K562 (cell line): ENCODE results near the gene DNMBP. TPM values are rescaled to one million over a fixed set of nuclear protein-coding genes. Genes with fewer than 3 reads are reported as not detected.
A peak's percentile ranks its signal among the peaks of the same experiment; 100 is the strongest.

Experiments used
- ATAC-seq: fragments of 200-7000 bp; cut with Tn5 transposase; 3 replicates; pipeline ENCODE4 v1.9.1; 2020; ENCODE audit warnings: moderate library complexity
- BruUV-seq: library from RNA; stranded (reverse); fragments of 400-500 nt; replicated peaks from 2 replicates; lab custom pipeline; 2021; lab: Mats Ljungman, UMichigan
- CTCF ChIA-PET: fragments of 300-600 bp; formaldehyde crosslinking; extraction: SDS; loops from one replicate; lab custom pipeline; 2021; ENCODE audit warnings: low intra/inter-chr PET ratio; lab: Yijun Ruan, JAX
- POLR2A ChIA-PET: fragments of 300-600, 350-650 bp; sonication (Branson Sonifier 250); formaldehyde crosslinking; extraction: SDS; loops from one replicate; lab custom pipeline; 2021; ENCODE audit warnings: antibody characterized with exemption, inconsistent platforms; lab: Yijun Ruan, JAX
- DNase-seq, 4 experiments: peaks; one replicate each; pipeline versions ENCODE4 v3.0.0 to v3.0.0-alpha.2; 2011 to 2018; ENCODE audit warnings: low spot score in 3 of 4, mixed read lengths in 3 of 4; ENCODE audit errors: extremely low read depth in 1 of 4
- FAIRE-seq: peaks from 2 replicates; lab custom pipeline; 2011; peaks lifted over from hg19 to GRCh38; lab: Jason Lieb, UNC
- H2AFZ ChIP-seq: 2 replicates; pipeline ENCODE4 v1.6.0; 2011; ENCODE audit warnings: low read depth, low read length, control low read depth, inconsistent platforms
- H3K27ac ChIP-seq: fragments of 200-600 bp; 3 replicates; pipeline ENCODE4 v1.8.0; 2011; ENCODE audit warnings: low read depth, mild to moderate bottlenecking, control low read depth, inconsistent platforms, low read length, moderate library complexity, mixed read lengths; ENCODE audit errors: extremely low read depth
- H3K27me3 ChIP-seq, 2 experiments: fragments of 300-600 bp in 1 of 2; 2 replicates in 1 of 2; 3 replicates in 1 of 2; pipeline versions ENCODE4 v1.6.0 to v1.8.0; 2011; ENCODE audit warnings: inconsistent platforms in 2 of 2, low read length in 2 of 2, mild to moderate bottlenecking in 1 of 2, mixed read lengths in 1 of 2, moderate library complexity in 1 of 2; ENCODE audit not compliant: control insufficient read depth in 2 of 2, insufficient read depth in 2 of 2
- H3K36me3 ChIP-seq: fragments of 300-600 bp; 3 replicates; pipeline ENCODE4 v1.8.0; 2011; ENCODE audit warnings: mild to moderate bottlenecking, low read length, inconsistent platforms; ENCODE audit not compliant: control insufficient read depth, insufficient read depth
- H3K4me1 ChIP-seq, 2 experiments: fragments of 200-600 bp in 1 of 2; replicated peaks in 1 of 2; 2 replicates in 1 of 2; 3 replicates in 1 of 2; pipeline versions ENCODE4 v1.5.1 to v1.8.0; 2011; ENCODE audit warnings: inconsistent platforms in 2 of 2, low read length in 2 of 2, mild to moderate bottlenecking in 1 of 2, mixed read lengths in 1 of 2, moderate library complexity in 1 of 2; ENCODE audit not compliant: control insufficient read depth in 2 of 2, insufficient read depth in 2 of 2
- H3K4me2 ChIP-seq: 2 replicates; pipeline ENCODE4 v1.6.1; 2011; ENCODE audit warnings: low read length, control low read depth, inconsistent platforms, mixed read lengths; ENCODE audit not compliant: insufficient read depth
- H3K4me3 ChIP-seq: fragments of 200-600 bp; sonication (generic), shearing (Covaris generic); 2 replicates; pipeline ENCODE4 v1.5.1; 2016; ENCODE audit warnings: control low read depth, inconsistent platforms
- H3K79me2 ChIP-seq: fragments of 200-600 bp; 3 replicates; pipeline ENCODE4 v1.8.0; 2011; ENCODE audit warnings: low read length, inconsistent platforms; ENCODE audit not compliant: control insufficient read depth, insufficient read depth
- H3K9ac ChIP-seq, 2 experiments: 2 replicates each; pipeline versions ENCODE4 v1.6.0 to v1.6.1; 2011; ENCODE audit warnings: low read depth in 2 of 2, low read length in 2 of 2, control low read depth in 1 of 2, inconsistent platforms in 1 of 2, mild to moderate bottlenecking in 1 of 2, mixed read lengths in 1 of 2; ENCODE audit not compliant: insufficient read depth in 1 of 2
- H3K9me1 ChIP-seq: one replicate; pipeline ENCODE4 v1.6.0; 2011; ENCODE audit warnings: inconsistent platforms, mild to moderate bottlenecking, low read length, moderate library complexity; ENCODE audit not compliant: control insufficient read depth, insufficient read depth
- H3K9me3 ChIP-seq: replicated peaks from 2 replicates; pipeline ENCODE4 v1.5.1; 2011; ENCODE audit warnings: low read depth, low read length, inconsistent platforms; ENCODE audit not compliant: control insufficient read depth, insufficient read depth
- H4K20me1 ChIP-seq: replicated peaks from 2 replicates; pipeline ENCODE4 v1.6.1; 2011; ENCODE audit warnings: low read length, inconsistent platforms, mixed read lengths; ENCODE audit not compliant: control insufficient read depth, insufficient read depth
- ASH1L ChIP-seq: fragments of 450-650 bp; IDR thresholded peaks from 2 replicates; pipeline ENCODE4 v1.6.1; 2018; ENCODE audit warnings: borderline replicate concordance, mild to moderate bottlenecking, low read depth; ENCODE audit not compliant: partially characterized antibody
- ATF2 ChIP-seq: sonication (generic); formaldehyde crosslinking; IDR thresholded peaks from 2 replicates; pipeline ENCODE4 v1.8.1; 2022; ENCODE audit warnings: missing genetic modification reagents
- ATF7 ChIP-seq: fragments of 450-650 bp; IDR thresholded peaks from 2 replicates; pipeline ENCODE4 v1.7.1; 2014; ENCODE audit warnings: mild to moderate bottlenecking, moderate library complexity
- CXXC5 ChIP-seq: fragments of 250-450 bp; sonication (Bioruptor Pico); IDR thresholded peaks from 2 replicates; pipeline ENCODE4 v1.8.0; 2022; ENCODE audit warnings: inconsistent platforms, mild to moderate bottlenecking, moderate library complexity
- E2F4 ChIP-seq: sonication (generic); formaldehyde crosslinking; IDR thresholded peaks from 2 replicates; pipeline ENCODE4 v1.8.0; 2022; ENCODE audit warnings: mild to moderate bottlenecking, low read depth, missing genetic modification reagents
- E2F6 ChIP-seq, 2 experiments: IDR thresholded peaks; 2 replicates each; pipeline ENCODE4 v1.6.1; 2011; ENCODE audit warnings: borderline replicate concordance in 1 of 2, control low read depth in 1 of 2, low read depth in 1 of 2, low read length in 1 of 2, mild to moderate bottlenecking in 1 of 2, mixed read lengths in 1 of 2, moderate library complexity in 1 of 2; ENCODE audit not compliant: insufficient read depth in 1 of 2, insufficient read length in 1 of 2, poor library complexity in 1 of 2, severe bottlenecking in 1 of 2; ENCODE audit errors: extremely low read depth in 1 of 2
- GTF2B ChIP-seq: IDR thresholded peaks from 2 replicates; pipeline ENCODE4 v1.6.1; 2011; ENCODE audit not compliant: insufficient read length; ENCODE audit errors: extremely low read depth
- SP2 ChIP-seq: IDR thresholded peaks from 2 replicates; pipeline ENCODE4 v1.6.1; 2011; ENCODE audit warnings: mild to moderate bottlenecking, low read depth, low read length, moderate library complexity; ENCODE audit not compliant: poor library complexity, severe bottlenecking; ENCODE audit errors: extremely low read depth
- THAP12 ChIP-seq: fragments of 250-450 bp; sonication (Bioruptor Pico); IDR thresholded peaks from 2 replicates; pipeline ENCODE4 v1.9.0; 2021; ENCODE audit warnings: mild to moderate bottlenecking, inconsistent platforms
- THAP7 ChIP-seq: fragments of 250-450 bp; sonication (Bioruptor Pico); IDR thresholded peaks from 2 replicates; pipeline ENCODE4 v1.5.0; 2021
- ZC3H4 ChIP-seq: sonication (generic); formaldehyde crosslinking; IDR thresholded peaks from 2 replicates; pipeline ENCODE4 v1.9.0; 2021; ENCODE audit warnings: missing genetic modification reagents, borderline replicate concordance
- WGBS: fragments of 100-300 bp; shearing (Covaris generic); methylation state at CpG from one replicate; pipeline ENCODE4 v1.1.6; 2016; ENCODE audit warnings: low coverage, mixed read lengths; ENCODE audit not compliant: insufficient coverage; ENCODE audit errors: missing lambda C conversion rate; 5-methylcytosine and 5-hydroxymethylcytosine counted together
- in situ Hi-C: fragments of 300-500 bp; cut with MboI; formaldehyde crosslinking; loops from 4 replicates; pipeline ENCODE4 v1.15.0; 2018; ENCODE audit warnings: inconsistent platforms, mixed read lengths
- intact Hi-C: fragments of 100-400 bp; cut with micrococcal nuclease; formaldehyde crosslinking; loops from 2 replicates; pipeline ENCODE4 v1.14.2; 2022
- polyA plus RNA-seq, 8 experiments: library from polyadenylated mRNA; depleted of rRNA in 4 of 8; stranded (reverse) in 5 of 8; unstranded in 3 of 8; fragments of >200 nt; fragmentation: Nextera tagmentation in 2 of 8; fragmentation: Illumina TruSeq in 1 of 8; extraction: Ambion mirVana in 2 of 8; extraction: Trizol in 1 of 8; gene quantifications; 2 replicates each; pipeline versions ENCODE4 v1.2.1 to v1.2.3, GENCODE V29; 2011 to 2014; ENCODE audit warnings: inconsistent platforms in 1 of 8, missing spikeins in 1 of 8
- total RNA-seq, 7 experiments: library from RNA; depleted of rRNA in 6 of 7; stranded (reverse); fragments of >200 nt in 6 of 7; fragmentation: Illumina TruSeq in 2 of 7; extraction: Trizol in 2 of 7; gene quantifications; 2 replicates each; pipeline versions ENCODE4 v1.2.1 to v1.2.3, GENCODE V29; 2011 to 2021; ENCODE audit warnings: low replicate concordance in 1 of 7

The DNMBP gene
- total and polyA plus RNA-seq, 9 of the 15 experiments (the other 6 are each of a cell fraction or from before 2014, with no cell fraction given): 0.83 to 3.7 (median 2.2) TPM

GRCh38 chr10:99869581-99870122 is 140.1 kb downstream of the DNMBP start:
- no peak for ATAC-seq
- no peak overlapping the region; the same call in 1 of the 2 replicates for H3K4me2 ChIP-seq
- no peaks in the 10 kb centered on the region for H4K20me1 ChIP-seq
- peak overlapping the region; percentile 33 for H2AFZ ChIP-seq
- no peaks in the 10 kb centered on the region for H3K79me2 ChIP-seq
- no peaks in the 10 kb centered on the region for H3K9me1 ChIP-seq
- in situ Hi-C loops: no loop called here
- H3K4me1 ChIP-seq: peaks cover 0 to under 1% of the 10 kb centered on the region in 2 experiments; a peak in 3 of 5 replicates
- no TSS peak for BruUV-seq
- H3K36me3 ChIP-seq: no peaks in the 10 kb centered on the region
- WGBS: 15% methylated on average over 6 of the region's 9 CpGs
- DNase-seq: no peak
- no peak overlapping the region for H3K4me3 ChIP-seq
- H3K9me3 ChIP-seq: no peaks in the 10 kb centered on the region
- CTCF ChIA-PET: no interaction called here
- POLR2A ChIA-PET: interaction anchor here (0.6 to 1.6 kb wide), 2 partner anchors 8 to 17 kb away, joined by 3 to 4 read pairs; no protein-coding TSS in a partner anchor
- no peak overlapping the region for H3K9ac ChIP-seq
- intact Hi-C loops: no loop called here
- H3K27me3 ChIP-seq: no peaks in the 10 kb centered on the region
- H3K27ac ChIP-seq: no peak overlapping the region
- no peak for FAIRE-seq
- no peak for TF ChIP-seq ASH1L
- TF ChIP-seq GTF2B: no peak
- no peak for TF ChIP-seq ATF7
- no peak for TF ChIP-seq ATF2 (CRISPR knock-in tag)
- TF ChIP-seq THAP7: no peak
- no peak for TF ChIP-seq THAP12 (CRISPR knock-in tag)
- TF ChIP-seq E2F4 (CRISPR knock-in tag): no peak
- TF ChIP-seq ZC3H4: no peak
- TF ChIP-seq E2F6 (IDR thresholded peaks at IDR 0.05; ENCODE audit: borderline replicate concordance in 1 of 2, extremely low read depth in 1 of 2, insufficient read depth in 1 of 2, insufficient read length in 1 of 2, low read depth in 1 of 2, low read length in 1 of 2, poor library complexity in 1 of 2, severe bottlenecking in 1 of 2): peak in 1 of 2 experiments; percentile 37
- TF ChIP-seq CXXC5 (CRISPR knock-in tag): no peak
- no peak for TF ChIP-seq SP2
